GM21786 (cell line): Measurements from ENCODE around the gene NCOA7.
"Not testable (repeated sequence)": the region's sequence is repeated elsewhere in the genome, so short reads cannot be mapped to it uniquely, and the experiment has no call there.

Experiments
- ATAC-seq: cut with Tn5 transposase; IDR thresholded peaks from one replicate; pipeline ENCODE4 v1.9.1; 2021; ENCODE audit not compliant: unreplicated experiment

NCOA7 gene

GRCh38 chr6:125791151-125791819 is 525 bp downstream of the NCOA7 start:
- peak; percentile 34 for ATAC-seq

- ATAC-seq = no peak
Measured at GRCh38 chr6:125791820-125792165, 1.0 kb downstream of the NCOA7 start.

- no peak for ATAC-seq
Measured at GRCh38 chr6:125792172-125792571, 1.4 kb downstream of the NCOA7 start.

GRCh38 chr6:125792680-125793079 is 1.9 kb downstream of the NCOA7 start:
- no peak for ATAC-seq

DNA sequence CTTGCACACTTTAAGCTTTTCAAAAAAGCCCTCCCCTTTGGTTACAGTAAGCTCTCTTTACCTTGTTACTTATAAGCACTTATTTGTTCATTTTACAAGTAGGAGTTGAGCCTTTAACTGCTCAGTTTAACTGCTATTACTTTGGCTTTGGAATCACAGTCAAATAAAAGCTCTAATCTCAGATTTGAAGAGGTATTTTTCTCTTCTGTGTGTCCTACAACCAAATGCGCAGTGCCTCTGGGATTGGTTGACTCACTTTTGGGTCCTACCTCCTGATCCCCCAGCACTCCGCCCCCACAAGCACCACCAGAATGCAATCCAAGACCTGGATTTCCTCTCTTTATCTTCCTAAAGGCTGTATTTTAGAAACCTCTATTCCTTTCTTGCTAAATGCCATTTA is 2.5 kb downstream of the NCOA7 start:
- no peak for ATAC-seq

DNA sequence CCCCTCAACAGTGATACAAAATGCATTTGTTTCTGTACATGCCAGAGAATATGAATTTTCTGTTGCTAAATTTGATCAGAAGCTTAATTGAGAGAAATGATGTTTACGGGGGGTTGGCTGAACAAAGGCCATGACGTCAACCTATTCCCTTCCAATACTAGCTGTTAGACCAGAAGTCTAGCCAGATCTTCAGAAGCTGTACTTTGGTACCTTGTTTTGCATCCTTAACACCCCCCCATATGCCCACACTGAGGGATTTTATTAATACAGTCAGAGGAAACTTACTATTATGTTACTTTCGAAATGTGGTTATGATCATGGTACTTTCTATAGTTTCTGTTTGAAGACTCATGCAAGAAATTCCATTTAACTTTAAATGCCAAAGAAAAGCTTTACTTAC is 3.1 kb downstream of the NCOA7 start:
- no peak for ATAC-seq

DNA sequence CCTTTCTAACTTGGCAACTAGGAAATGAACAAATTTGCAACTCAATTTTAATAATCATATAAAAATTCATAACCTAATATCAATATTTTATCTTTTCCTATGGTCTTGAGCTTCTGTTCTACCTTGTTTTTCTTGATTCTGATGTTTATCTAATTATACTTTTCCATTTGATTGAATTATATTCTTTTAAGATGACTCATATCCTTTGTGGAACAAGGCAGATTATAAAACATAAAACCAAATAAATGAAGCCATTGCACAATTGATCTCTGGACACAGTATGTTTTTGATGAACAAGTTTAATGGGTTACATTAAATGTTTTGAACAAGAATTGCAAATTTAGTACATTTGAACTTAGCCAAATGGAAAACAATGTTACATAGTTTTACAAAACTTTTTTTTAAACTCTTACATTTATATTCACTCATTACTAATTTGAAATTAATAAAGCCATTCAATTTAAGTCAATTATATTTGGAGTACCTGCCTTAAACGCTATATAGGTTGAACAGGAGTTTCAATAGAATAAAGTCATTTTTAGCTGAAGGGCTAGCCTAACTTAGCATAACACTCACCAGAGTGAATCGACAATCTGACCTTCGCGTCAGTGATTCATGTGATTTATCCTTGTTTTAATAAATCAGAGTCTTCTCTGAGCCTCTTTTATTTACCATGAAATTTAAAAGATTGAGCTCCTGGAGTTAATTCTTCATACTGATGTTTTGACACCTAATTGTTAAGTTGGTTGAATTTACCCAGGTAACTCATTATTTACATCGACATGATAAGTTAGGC is 3.8 kb downstream of the NCOA7 start:
- no peak for ATAC-seq

GRCh38 chr6:125795301-125795700 is 4.5 kb downstream of the NCOA7 start:
- no peak for ATAC-seq

DNA sequence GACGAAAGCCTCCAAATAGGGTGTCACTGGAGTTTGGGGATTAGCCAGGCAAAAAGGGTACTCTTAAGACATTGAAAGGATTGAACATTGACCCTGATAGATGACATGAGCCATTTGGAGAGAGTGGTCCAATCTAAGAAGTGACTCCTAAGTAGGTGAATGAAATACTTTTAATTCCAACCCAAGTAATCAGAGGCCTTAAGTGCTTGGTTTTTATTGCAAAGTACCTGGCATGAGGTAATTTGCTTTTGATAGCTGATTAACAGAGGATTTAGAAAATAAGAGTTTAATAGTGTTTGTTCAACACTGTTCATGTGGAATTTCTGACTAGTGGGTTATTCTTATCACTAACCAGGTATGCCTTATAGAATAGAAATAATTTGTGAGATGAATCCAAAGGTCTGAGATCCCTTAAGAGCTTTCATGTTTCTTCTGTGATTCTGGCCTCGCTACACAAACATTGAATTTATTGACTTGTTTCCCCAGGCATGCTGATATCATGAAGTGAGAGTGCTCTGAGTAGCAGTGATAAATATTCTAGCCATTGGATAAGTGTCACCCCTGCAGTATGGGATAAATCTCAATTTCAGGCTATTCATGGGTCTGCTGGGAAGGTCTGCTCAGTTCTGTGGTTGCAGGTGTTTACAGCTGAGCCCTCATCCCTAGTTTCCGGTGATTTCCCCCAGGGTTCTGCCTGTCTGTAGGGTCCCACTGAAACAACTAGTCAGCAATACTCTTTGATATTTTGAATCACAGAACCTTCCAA is 6.5 kb downstream of the NCOA7 start:
- ATAC-seq = no peak

GRCh38 chr6:125797886-125798444 is 7.2 kb downstream of the NCOA7 start:
- no peak for ATAC-seq

DNA sequence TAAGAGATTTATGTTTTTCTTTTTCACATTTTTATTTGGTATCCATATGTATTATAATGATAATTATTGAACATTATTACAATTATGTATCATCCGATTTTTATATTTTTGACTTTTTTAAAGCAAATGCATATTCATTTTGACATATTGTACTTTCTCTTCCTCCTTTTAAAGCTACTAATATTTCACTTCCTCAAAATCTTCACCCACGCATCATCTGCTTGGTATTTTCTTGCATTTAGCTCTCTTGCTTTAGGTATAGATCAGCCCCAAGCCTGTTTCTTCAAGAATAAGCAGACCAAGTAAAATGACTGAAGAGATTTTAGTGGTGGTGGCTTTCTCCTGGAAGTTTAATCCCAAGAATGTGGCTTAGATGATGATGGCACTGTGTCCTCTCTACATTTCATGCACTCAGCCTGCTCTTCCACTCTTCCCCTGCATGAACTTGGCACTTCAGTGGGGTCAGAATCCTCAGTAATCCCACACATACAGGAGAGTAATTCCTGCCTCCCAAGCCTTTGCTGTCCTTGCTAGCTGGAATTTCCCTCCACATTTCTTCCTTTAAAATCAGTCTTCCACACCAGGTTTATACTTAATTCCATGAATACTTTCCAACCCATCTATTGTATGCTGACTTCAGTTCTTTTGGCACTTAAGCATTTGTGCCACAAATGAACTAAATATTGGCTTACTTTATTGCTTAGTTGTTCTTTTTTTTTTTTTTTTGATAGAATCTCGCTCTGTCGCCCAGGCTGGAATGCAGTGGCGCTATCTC is 8.2 kb downstream of the NCOA7 start:
- ATAC-seq = peak; percentile 86

DNA sequence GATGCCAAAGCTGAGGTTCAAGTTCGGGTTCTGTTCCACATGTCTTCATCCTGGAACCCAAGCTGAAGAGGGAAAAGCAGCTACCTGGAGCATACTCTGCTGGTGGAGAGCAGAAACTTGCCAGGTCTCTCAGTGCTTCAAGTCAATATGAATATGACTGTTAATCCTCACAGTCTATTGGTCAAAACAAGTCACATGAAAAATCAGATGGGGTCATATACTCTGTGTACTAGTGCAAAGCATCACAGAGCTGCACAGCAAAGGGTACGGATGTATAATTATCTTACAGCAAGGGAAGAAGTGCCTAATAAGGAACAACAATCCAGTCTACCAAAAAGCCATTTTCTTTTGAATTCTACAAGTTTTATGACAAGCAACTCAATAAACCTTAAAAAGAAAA is 11.6 kb downstream of the NCOA7 start:
- ATAC-seq = no peak

GRCh38 chr6:125802943-125803377 is 12.2 kb downstream of the NCOA7 start:
- ATAC-seq = peak; percentile 13

DNA sequence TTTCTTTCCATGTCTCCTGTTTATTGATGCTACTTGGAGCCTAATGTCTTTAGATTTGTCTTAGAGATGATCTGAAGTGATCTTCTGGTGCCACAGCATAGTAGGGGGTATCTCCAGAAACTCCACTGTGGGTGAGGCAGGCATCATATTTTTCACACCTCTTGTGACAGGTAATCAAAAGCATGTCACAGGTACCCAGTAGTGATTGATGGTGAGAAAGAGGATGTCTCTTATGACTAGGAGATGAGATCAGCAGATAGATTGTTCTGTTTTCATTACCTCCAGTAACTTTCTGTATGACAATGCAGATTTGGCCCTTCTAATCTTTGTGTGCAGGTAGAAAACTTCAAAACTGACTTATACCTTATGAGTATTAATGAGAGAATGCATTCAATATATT is 13.5 kb downstream of the NCOA7 start:
- ATAC-seq = peak; percentile 53

DNA sequence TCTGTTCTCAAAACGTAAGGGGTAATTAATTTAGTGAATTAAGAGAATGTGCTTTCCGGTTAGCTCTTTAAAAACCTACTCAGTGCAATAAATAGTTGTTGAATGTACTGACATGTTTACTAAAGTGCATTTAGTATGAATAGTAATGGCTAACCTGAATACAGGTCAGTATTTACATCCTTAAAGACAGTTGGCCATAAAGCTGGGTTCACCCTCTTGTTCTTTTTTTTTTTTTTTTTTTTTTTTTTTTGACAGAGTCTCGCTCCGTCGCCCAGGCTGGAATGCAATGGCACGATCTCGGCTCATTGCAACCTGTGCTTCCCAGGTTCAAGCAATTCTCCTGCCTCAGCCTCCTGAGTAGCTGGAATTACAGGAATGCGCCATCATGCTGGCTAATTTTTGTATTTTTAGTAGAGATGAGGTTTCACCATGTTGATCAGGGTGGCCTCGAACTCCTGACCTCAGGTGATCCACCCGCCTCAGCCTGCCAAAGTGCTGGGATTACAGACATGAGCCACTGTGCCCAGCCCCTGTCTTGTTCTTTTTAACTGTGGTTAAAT is 14.2 kb downstream of the NCOA7 start:
- ATAC-seq = not testable (repeated sequence)

DNA sequence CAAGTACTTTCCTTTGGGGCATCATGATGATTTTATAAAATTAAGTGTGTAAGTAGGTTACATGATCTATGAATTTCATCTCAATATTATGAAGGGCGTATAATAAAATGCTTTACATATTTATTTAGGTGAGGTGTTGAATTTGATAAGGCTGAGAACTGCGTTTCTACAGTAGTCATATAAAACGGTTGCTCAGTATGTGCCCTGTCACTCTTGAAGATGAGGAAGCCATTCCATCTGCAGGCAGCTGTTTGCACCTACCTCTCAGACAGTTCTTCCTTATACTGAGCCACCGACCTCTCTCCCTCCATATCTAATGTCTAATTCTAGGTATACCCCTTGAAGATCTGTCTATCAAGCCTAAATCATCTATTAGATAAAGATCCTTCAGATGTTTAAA is 16.1 kb downstream of the NCOA7 start:
- no peak for ATAC-seq

- peak; percentile 21 for ATAC-seq
Measured at GRCh38 chr6:125807293-125807692, 16.5 kb downstream of the NCOA7 start.

DNA sequence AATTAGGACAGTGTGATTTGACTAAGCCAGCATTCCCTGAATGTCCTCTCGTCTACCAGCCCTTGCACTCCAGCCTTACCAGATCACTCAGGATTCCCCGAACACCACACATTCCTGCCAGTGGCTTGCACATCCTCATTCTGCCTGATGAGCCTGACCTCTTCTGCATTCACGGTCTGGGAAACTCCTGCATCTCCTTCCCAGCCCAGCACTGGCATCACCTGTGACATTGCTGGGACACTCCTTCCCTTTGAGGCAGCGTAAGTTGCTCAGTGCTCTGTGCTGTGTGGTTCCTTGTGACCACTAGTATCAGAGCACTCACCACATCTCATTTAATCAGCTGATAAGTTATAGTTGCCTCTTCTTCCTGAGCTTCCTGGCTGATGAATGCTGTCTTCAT is 17.3 kb downstream of the NCOA7 start:
- peak; percentile 27 for ATAC-seq

DNA sequence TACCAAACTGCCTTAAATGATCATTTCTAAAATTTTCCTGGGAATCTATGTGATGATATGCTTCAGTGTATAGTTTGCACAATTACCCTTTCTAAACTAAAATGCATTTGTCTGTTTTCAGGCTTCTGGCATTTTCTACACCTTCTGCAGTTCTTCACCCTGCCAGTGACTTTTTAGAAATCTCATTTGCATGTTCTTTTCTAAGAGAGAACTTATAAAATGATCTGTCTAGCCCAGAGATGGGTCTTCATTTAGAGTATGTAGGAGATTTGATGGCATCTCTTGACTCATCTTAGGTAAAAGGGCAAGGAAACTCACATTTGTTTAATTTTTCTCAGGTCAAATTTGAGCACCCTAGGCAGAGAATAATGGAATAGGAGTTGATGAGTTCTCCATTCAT is 17.8 kb downstream of the NCOA7 start:
- ATAC-seq = no peak

- ATAC-seq = no peak
Measured at GRCh38 chr6:125809570-125810170, 18.9 kb downstream of the NCOA7 start.
